Spleen (tissue), 13 donors: ENCODE measurements around the gene ZFP57. TPM values are rescaled to one million over a fixed set of nuclear protein-coding genes. Genes with fewer than 3 reads are reported as not detected.

Source experiments
- DNase-seq: peaks from one replicate; pipeline ENCODE4 v3.0.0-alpha.2; 2020
- H3K27ac ChIP-seq, 8 donors: fragments of 200-600 bp; sonication (generic) in 7 of 8; 1 replicate in 4 of 8; 2 replicates in 4 of 8; pipeline versions ENCODE4 v1.5.0 to v1.8.0; 2016 to 2021; ENCODE audit warnings: inconsistent platforms in 4 of 8, mild to moderate bottlenecking in 4 of 8, moderate library complexity in 1 of 8
- H3K27me3 ChIP-seq, 7 donors: fragments of 200-600 bp; sonication (generic) in 6 of 7; replicated peaks in 1 of 7; 1 replicate in 4 of 7; 2 replicates in 3 of 7; pipeline versions ENCODE4 v1.5.0 to v1.8.0; 2016 to 2021; ENCODE audit warnings: inconsistent platforms in 3 of 7, mild to moderate bottlenecking in 1 of 7
- H3K36me3 ChIP-seq, 6 donors: fragments of 200-600 bp; sonication (generic) in 5 of 6; 1 replicate in 4 of 6; 2 replicates in 2 of 6; pipeline versions ENCODE4 v1.5.0 to v1.8.0; 2016 to 2021; ENCODE audit warnings: inconsistent platforms in 2 of 6
- H3K4me1 ChIP-seq, 6 donors: fragments of 200-600 bp; sonication (generic) in 5 of 6; 1 replicate in 3 of 6; 2 replicates in 3 of 6; pipeline versions ENCODE4 v1.5.0 to v1.8.0; 2016 to 2021; ENCODE audit warnings: inconsistent platforms in 3 of 6
- H3K4me3 ChIP-seq, 8 donors: fragments of 200-600 bp; sonication (generic) in 7 of 8; 1 replicate in 4 of 8; 2 replicates in 4 of 8; pipeline versions ENCODE4 v1.5.0 to v1.8.0; 2016 to 2021; ENCODE audit warnings: inconsistent platforms in 4 of 8, mild to moderate bottlenecking in 4 of 8, moderate library complexity in 2 of 8
- H3K9me3 ChIP-seq, 8 donors: fragments of 200-600 bp; sonication (generic) in 7 of 8; 1 replicate in 4 of 8; 2 replicates in 4 of 8; pipeline versions ENCODE4 v1.5.0 to v1.8.0; 2016 to 2021; ENCODE audit warnings: inconsistent platforms in 4 of 8
- POLR2A ChIP-seq, 3 donors: fragments of 450-650 bp; IDR thresholded peaks; one replicate each; pipeline ENCODE4 v1.5.1; 2017; ENCODE audit warnings: antibody characterized with exemption in 3 of 3, mild to moderate bottlenecking in 1 of 3
- POLR2AphosphoS5 ChIP-seq, 3 donors: sonication (generic); formaldehyde crosslinking; IDR thresholded peaks; one replicate each; pipeline ENCODE4 v1.5.1; 2017; ENCODE audit warnings: antibody characterized with exemption in 3 of 3
- WGBS, 5 donors: extraction: QIAGEN DNeasy Blood & Tissue Kit in 3 of 5; methylation state at CpG; one replicate each; pipeline versions ENCODE4 v1.1.5 to v1.1.7; 2013 to 2018; 5-methylcytosine and 5-hydroxymethylcytosine counted together
- intact Hi-C: fragments of 100-400 bp; cut with DNase I; formaldehyde crosslinking; loops from one replicate; pipeline ENCODE4 v1.15.0; 2023; ENCODE audit warnings: low total_unique reads
- long read RNA-seq, 2 donors: transcript quantifications; one replicate each; lab custom pipeline, GENCODE V29; 2026
- polyA plus RNA-seq, 3 donors: library from polyadenylated mRNA; stranded (reverse); fragments of 200-250 nt; gene quantifications; one replicate each; pipeline ENCODE4 v1.2.1, GENCODE V29; 2013
- total RNA-seq, 7 donors: library from RNA; depleted of rRNA in 3 of 7; stranded (reverse); fragments of >200 nt in 3 of 7; fragmentation: NEBNext Ultra II Directional in 4 of 7; extraction: Animal tissue kit (Norgen Biotek cat#: 25700) in 4 of 7; gene quantifications; one replicate each; pipeline versions ENCODE4 v1.1.0 to v1.2.1, GENCODE V29; 2016 to 2021
- TF ChIP-seq, protein P1 (sequence below), 11 experiments: fragments of 200-600 bp in 7 of 11; fragments of 450-650 bp in 4 of 11; sonication (generic) in 4 of 11; IDR thresholded peaks in 8 of 11; conservative IDR thresholded peaks in 3 of 11; 1 replicate in 7 of 11; 2 replicates in 4 of 11; pipeline versions ENCODE4 v1.4.0 to v1.8.0; 2016 to 2021; ENCODE audit warnings: antibody characterized with exemption in 11 of 11, inconsistent platforms in 4 of 11, mild to moderate bottlenecking in 1 of 11
- donor health status: healthy with polysubstance abuse.
- donor health status: DM: no; HTN: no; CAD: no; lungs with moderate emphysema.
- donor health status: DM: no; HTN: no; CAD: no.
- donor health status: Bipolar disorder and iron deficiency.
- donor health status: healthy.
- donor health status: DM: no; HTN: no; CAD: no.
- donor health status: DM: yes; HTN: yes; CAD: no.

The ZFP57 gene
- 1 to 10 TPM in 1 of 7 donors, under 1 TPM in 2, not detected in 4; 0.37 to 2.8 (median 0.55) TPM for total RNA-seq
- polyA plus RNA-seq: 1 to 10 TPM in 1 of 3 donors, not detected in 2; 6.8 TPM
- long read RNA-seq, donor 1: 0 reads
- long read RNA-seq, donor 2: 0 reads

GRCh38 chr6:29680904-29681303, at the start of gene ZFP57:
Gene ZFP57 (minus strand): TSS chr6:29681152. CDS start chr6:29677003, 4,149 bp downstream.
- no peak for DNase-seq
- 28 to 92% (median 78%) methylated on average over 19 to 31 of the region's 31 CpGs for WGBS, 5 donors
- H3K9me3 ChIP-seq: no peaks in the 10 kb centered on the region
- intact Hi-C loops: no loop called here
- H3K36me3 ChIP-seq: no peaks in the 10 kb centered on the region
- H3K4me3 ChIP-seq: peak within 1 kb of the TSS in 2 of 8 donors; percentile 18 to 58
- peak within 1 kb of the TSS in 1 of 8 donors; percentile 45 for H3K27ac ChIP-seq
- peaks cover 0 to 11% (median 0%) of the 10 kb centered on the region in 6 donors for H3K4me1 ChIP-seq
- TF ChIP-seq POLR2A (IDR thresholded peaks at IDR 0.05) (no peak), POLR2AphosphoS5 (IDR thresholded peaks at IDR 0.05) (no peak)
- TF ChIP-seq, protein P1, sequence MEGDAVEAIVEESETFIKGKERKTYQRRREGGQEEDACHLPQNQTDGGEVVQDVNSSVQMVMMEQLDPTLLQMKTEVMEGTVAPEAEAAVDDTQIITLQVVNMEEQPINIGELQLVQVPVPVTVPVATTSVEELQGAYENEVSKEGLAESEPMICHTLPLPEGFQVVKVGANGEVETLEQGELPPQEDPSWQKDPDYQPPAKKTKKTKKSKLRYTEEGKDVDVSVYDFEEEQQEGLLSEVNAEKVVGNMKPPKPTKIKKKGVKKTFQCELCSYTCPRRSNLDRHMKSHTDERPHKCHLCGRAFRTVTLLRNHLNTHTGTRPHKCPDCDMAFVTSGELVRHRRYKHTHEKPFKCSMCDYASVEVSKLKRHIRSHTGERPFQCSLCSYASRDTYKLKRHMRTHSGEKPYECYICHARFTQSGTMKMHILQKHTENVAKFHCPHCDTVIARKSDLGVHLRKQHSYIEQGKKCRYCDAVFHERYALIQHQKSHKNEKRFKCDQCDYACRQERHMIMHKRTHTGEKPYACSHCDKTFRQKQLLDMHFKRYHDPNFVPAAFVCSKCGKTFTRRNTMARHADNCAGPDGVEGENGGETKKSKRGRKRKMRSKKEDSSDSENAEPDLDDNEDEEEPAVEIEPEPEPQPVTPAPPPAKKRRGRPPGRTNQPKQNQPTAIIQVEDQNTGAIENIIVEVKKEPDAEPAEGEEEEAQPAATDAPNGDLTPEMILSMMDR (IDR thresholded peaks at IDR 0.05 in 8 of 11, conservative IDR thresholded peaks at IDR 0.05 in 3 of 11): no peak
- peaks cover 0 to 16% (median 0%) of the 10 kb centered on the region in 7 donors for H3K27me3 ChIP-seq

DNA sequence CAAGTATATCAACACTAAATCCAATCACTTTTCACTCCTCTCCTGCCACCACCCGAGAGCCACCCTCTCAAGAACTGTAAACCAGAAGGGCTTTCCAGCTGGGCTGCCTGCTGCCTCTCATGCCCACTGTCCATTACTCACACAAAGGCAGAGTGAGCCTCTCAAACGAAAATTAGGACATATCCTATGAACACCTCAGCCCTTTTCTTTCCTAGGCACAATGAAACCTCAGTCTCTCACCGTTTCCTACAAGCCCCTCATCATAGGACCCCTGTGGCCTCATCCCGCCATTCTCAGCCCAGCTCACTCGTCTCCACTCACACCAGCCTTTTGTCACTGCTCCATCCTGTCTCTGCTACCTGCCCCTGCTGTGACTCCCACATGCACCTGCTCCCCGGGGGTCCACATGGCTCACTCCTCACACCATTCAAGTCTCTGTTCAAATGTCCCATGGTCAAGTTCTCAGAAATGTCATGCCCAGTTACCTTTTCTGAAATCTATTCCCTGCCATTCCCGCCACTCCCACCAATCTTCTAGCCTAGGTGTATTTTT, 49.7 kb upstream of the ZFP57 start:
- intact Hi-C loops: no loop called here
- 53 to 77% (median 57%) methylated on average over 7 of the region's 7 CpGs for WGBS, 5 donors
- TF ChIP-seq, protein P1 (IDR thresholded peaks at IDR 0.05 in 8 of 11, conservative IDR thresholded peaks at IDR 0.05 in 3 of 11): no peak
- TF ChIP-seq POLR2AphosphoS5 (IDR thresholded peaks at IDR 0.05): peak in 1 of 3 donors; percentile 51
- Histone ChIP-seq H3K36me3 (peaks cover 3 to 35% (median 27%) of the 10 kb centered on the region in 6 donors), H3K4me1 (peaks cover 19 to 62% (median 30%) of the 10 kb centered on the region in 6 donors), H3K27me3 (no peaks in the 10 kb centered on the region), H3K9me3 (peaks cover 0 to 3% (median 0%) of the 10 kb centered on the region in 8 donors), H3K4me3 (no peak overlapping the region), H3K27ac (peak overlapping the region in 1 of 8 donors; percentile 29)
- no peak for DNase-seq

DNA sequence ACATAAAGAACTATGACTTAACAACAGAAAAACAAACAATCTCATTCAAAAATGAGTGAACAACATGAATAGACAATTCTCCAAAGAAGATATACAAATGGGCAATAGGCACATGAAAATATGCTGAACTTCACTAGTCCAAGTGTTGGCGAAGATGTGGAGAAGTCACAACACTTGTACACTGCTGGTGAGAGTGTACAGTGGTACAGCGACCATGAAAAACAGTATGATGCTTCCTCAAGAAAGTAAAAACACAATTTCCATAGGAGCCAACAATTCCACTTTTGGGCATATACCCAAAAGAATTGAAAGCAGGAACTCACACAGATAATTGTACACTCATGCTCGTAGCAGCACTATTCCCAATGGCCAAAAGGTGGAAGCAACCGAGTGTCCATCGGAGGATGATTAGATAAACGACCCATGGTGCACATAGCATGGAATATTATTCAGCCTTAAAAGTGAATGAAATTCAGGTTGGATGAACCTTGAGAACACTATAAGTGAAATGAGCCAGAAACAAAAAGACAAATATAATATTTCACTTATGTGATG, 48.9 kb upstream of the ZFP57 start:
- TF ChIP-seq POLR2A (IDR thresholded peaks at IDR 0.05) (no peak), POLR2AphosphoS5 (IDR thresholded peaks at IDR 0.05) (peak in 1 of 3 donors; percentile 67)
- TF ChIP-seq, protein P1 (IDR thresholded peaks at IDR 0.05 in 8 of 11, conservative IDR thresholded peaks at IDR 0.05 in 3 of 11): no peak
- peaks cover 26 to 70% (median 38%) of the 10 kb centered on the region in 6 donors for H3K4me1 ChIP-seq
- WGBS, 5 donors: 76 to 85% (median 78%) methylated on average over 6 of the region's 6 CpGs
- H3K9me3 ChIP-seq: no peaks in the 10 kb centered on the region
- H3K27ac ChIP-seq: peak overlapping the region in 1 of 8 donors; percentile 29
- peaks cover 3 to 43% (median 35%) of the 10 kb centered on the region in 6 donors for H3K36me3 ChIP-seq
- H3K27me3 ChIP-seq: no peaks in the 10 kb centered on the region
- intact Hi-C loops: no loop called here
- no peak overlapping the region for H3K4me3 ChIP-seq
- no peak for DNase-seq

DNA sequence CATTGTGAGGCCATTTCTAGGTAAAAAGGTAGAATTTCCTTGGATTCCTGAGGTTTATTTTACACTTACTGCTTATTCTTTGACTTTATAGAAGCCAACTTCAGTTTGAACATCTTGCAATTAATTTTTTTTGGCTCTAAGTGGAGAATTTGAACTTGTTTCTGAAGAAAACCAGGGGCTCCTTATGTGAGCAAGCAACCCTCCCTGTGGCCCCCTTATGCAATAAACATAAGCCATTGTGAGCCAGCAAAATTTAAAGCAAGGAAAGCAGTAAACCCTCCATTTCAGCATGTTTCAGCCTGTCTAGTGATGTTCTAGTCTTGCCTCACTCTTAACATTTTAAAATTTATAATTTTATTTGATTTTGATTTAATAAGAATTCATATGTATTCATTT, 47.9 kb upstream of the ZFP57 start:
- intact Hi-C loops: no loop called here
- no peak for TF ChIP-seq POLR2A (IDR thresholded peaks at IDR 0.05)
- peak in 1 of 3 donors; percentile 0 for TF ChIP-seq POLR2AphosphoS5 (IDR thresholded peaks at IDR 0.05)
- no peak for DNase-seq
- peaks cover 3 to 53% (median 44%) of the 10 kb centered on the region in 6 donors for H3K36me3 ChIP-seq
- peak overlapping the region in 1 of 8 donors; percentile 38 for H3K27ac ChIP-seq
- H3K4me1 ChIP-seq: peaks cover 32 to 70% (median 44%) of the 10 kb centered on the region in 6 donors
- no peaks in the 10 kb centered on the region for H3K27me3 ChIP-seq
- H3K9me3 ChIP-seq: no peaks in the 10 kb centered on the region
- no peak overlapping the region for H3K4me3 ChIP-seq
